Measurements from ENCODE around the gene HAL. TPM values are rescaled to one million over a fixed set of nuclear protein-coding genes. Genes with fewer than 3 reads are reported as not detected.

Gene HAL
- total and polyA plus RNA-seq, 2 experiments from 2014 or later = 0.91 to 1.3 TPM

DNA sequence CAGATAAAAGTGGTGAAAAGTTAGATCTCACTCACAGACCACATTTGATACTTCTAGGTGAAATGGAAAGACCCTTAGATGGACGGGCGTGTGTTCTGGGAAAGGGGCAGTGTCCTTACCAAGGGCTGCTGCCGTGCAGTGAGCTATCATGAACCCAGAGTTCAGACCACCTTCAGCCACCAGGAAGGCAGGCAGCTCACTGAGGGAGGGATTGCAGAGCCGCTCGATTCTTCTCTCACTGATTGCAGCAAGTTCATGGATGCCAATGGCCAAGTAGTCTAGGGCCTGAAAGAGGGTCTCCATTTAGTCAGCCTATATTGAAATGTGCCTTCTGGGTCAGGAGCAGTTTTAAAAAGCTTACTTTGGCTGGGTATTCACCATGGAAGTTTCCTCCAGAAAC is 15.7 kb downstream of the HAL start:
- Histone ChIP-seq H4K20me1 (ENCODE audit: insufficient read depth, poor library complexity, severe bottlenecking) (no peaks in the 10 kb centered on the region), H3K9me2 (replicated peaks; ENCODE audit: insufficient read depth) (no peaks in the 10 kb centered on the region), H3K27ac (no peak overlapping the region), H3K9me3 (ENCODE audit: low read depth) (no peaks in the 10 kb centered on the region), H3K79me2 (no peaks in the 10 kb centered on the region), H3K4me1 (ENCODE audit: insufficient read depth) (no peaks in the 10 kb centered on the region), H3K4me3 (no peak overlapping the region), H3K4me2 (no peak overlapping the region), H2AFZ (no peak overlapping the region), H3K27me3 (no peaks in the 10 kb centered on the region), H3K36me3 (replicated peaks; ENCODE audit: insufficient read depth, low read depth) (no peaks in the 10 kb centered on the region)
- DNase-seq (ENCODE audit: low spot score) = no peak
- WGBS (ENCODE audit: low lambda C conversion rate, missing lambda C conversion rate) = 97% methylated on average over 5 of the region's 5 CpGs
- TF ChIP-seq EZH2 (IDR thresholded peaks at IDR 0.05; ENCODE audit: borderline replicate concordance) = no peak
- TF ChIP-seq, protein P1, sequence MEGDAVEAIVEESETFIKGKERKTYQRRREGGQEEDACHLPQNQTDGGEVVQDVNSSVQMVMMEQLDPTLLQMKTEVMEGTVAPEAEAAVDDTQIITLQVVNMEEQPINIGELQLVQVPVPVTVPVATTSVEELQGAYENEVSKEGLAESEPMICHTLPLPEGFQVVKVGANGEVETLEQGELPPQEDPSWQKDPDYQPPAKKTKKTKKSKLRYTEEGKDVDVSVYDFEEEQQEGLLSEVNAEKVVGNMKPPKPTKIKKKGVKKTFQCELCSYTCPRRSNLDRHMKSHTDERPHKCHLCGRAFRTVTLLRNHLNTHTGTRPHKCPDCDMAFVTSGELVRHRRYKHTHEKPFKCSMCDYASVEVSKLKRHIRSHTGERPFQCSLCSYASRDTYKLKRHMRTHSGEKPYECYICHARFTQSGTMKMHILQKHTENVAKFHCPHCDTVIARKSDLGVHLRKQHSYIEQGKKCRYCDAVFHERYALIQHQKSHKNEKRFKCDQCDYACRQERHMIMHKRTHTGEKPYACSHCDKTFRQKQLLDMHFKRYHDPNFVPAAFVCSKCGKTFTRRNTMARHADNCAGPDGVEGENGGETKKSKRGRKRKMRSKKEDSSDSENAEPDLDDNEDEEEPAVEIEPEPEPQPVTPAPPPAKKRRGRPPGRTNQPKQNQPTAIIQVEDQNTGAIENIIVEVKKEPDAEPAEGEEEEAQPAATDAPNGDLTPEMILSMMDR (IDR thresholded peaks at IDR 0.05; ENCODE audit: poor library complexity) = no peak
- no peak for TF ChIP-seq EZH2phosphoT487 (IDR thresholded peaks at IDR 0.05; ENCODE audit: low read depth, severe bottlenecking, unreplicated experiment)

DNA sequence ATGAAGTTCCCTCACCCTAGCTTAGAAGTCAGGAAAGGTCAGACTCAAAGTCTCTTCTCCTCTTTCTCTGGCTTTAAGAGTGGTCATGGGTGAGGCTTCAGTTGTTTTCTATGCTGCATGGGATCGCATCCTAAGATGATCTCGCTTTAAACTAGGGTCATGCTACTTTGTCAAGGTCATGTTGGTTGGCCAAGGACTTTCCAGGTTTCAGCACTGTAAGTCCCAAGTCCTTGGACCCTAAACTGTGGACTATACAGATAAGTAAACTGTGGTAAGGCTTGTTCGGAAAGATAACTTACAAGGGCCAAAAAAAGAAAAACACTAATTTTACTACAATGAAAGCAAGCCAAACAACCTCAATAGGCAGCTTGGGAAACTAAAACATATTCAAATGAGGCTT is 17.4 kb downstream of the HAL start:
- no peaks in the 10 kb centered on the region for H3K79me2 ChIP-seq
- no peak overlapping the region for H3K4me2 ChIP-seq
- no peaks in the 10 kb centered on the region for H3K36me3 ChIP-seq (replicated peaks; ENCODE audit: insufficient read depth, low read depth)
- H3K4me1 ChIP-seq (ENCODE audit: insufficient read depth) = peaks cover 5% of the 10 kb centered on the region
- H3K27ac ChIP-seq = no peak overlapping the region
- 83% methylated on average over 3 of the region's 3 CpGs for WGBS (ENCODE audit: low lambda C conversion rate, missing lambda C conversion rate)
- no peak overlapping the region for H3K4me3 ChIP-seq
- TF ChIP-seq, protein P1 (IDR thresholded peaks at IDR 0.05; ENCODE audit: poor library complexity) = no peak
- no peak for TF ChIP-seq EZH2phosphoT487 (IDR thresholded peaks at IDR 0.05; ENCODE audit: low read depth, severe bottlenecking, unreplicated experiment)
- TF ChIP-seq EZH2 (IDR thresholded peaks at IDR 0.05; ENCODE audit: borderline replicate concordance) = no peak
- H3K27me3 ChIP-seq = no peaks in the 10 kb centered on the region
- DNase-seq (ENCODE audit: low spot score) = no peak
- H2AFZ ChIP-seq = no peak overlapping the region
- no peaks in the 10 kb centered on the region for H3K9me3 ChIP-seq (ENCODE audit: low read depth)
- H3K9me2 ChIP-seq (replicated peaks; ENCODE audit: insufficient read depth) = no peaks in the 10 kb centered on the region
- H4K20me1 ChIP-seq (ENCODE audit: insufficient read depth, poor library complexity, severe bottlenecking) = no peaks in the 10 kb centered on the region

DNA sequence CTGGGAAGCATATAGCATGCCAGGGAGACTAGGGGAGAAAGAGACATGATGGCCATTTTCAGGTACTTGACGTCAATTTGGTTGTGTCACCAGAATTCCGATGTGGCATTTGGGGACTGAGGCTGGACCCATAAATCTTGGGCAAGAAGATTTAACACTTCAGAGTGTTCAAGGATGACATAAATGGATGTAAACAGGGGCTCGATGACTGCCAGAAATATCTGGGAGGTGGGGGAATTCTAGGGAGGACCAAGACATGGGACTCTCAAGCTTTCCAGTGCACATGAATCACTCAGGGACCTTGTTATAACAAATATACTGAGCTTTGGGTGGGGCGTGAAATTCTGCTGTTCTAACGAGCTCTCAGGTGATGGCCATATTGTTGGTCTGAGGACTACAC is 17.8 kb downstream of the HAL start:
- Histone ChIP-seq H3K27me3 (no peaks in the 10 kb centered on the region), H3K4me3 (no peak overlapping the region), H4K20me1 (ENCODE audit: insufficient read depth, poor library complexity, severe bottlenecking) (no peaks in the 10 kb centered on the region), H3K79me2 (no peaks in the 10 kb centered on the region), H3K4me2 (no peak overlapping the region), H3K9me3 (ENCODE audit: low read depth) (no peaks in the 10 kb centered on the region), H3K9me2 (replicated peaks; ENCODE audit: insufficient read depth) (no peaks in the 10 kb centered on the region), H2AFZ (no peak overlapping the region), H3K36me3 (replicated peaks; ENCODE audit: insufficient read depth, low read depth) (no peaks in the 10 kb centered on the region), H3K27ac (no peak overlapping the region), H3K4me1 (ENCODE audit: insufficient read depth) (peaks cover 5% of the 10 kb centered on the region)
- DNase-seq (ENCODE audit: low spot score) = no peak
- no peak for TF ChIP-seq EZH2phosphoT487 (IDR thresholded peaks at IDR 0.05; ENCODE audit: low read depth, severe bottlenecking, unreplicated experiment)
- TF ChIP-seq, protein P1 (IDR thresholded peaks at IDR 0.05; ENCODE audit: poor library complexity) = no peak
- no peak for TF ChIP-seq EZH2 (IDR thresholded peaks at IDR 0.05; ENCODE audit: borderline replicate concordance)
- 85% methylated on average over 5 of the region's 5 CpGs for WGBS (ENCODE audit: low lambda C conversion rate, missing lambda C conversion rate)
